ENCODE measurements around the gene ILDR1.

The ILDR1 gene

DNA sequence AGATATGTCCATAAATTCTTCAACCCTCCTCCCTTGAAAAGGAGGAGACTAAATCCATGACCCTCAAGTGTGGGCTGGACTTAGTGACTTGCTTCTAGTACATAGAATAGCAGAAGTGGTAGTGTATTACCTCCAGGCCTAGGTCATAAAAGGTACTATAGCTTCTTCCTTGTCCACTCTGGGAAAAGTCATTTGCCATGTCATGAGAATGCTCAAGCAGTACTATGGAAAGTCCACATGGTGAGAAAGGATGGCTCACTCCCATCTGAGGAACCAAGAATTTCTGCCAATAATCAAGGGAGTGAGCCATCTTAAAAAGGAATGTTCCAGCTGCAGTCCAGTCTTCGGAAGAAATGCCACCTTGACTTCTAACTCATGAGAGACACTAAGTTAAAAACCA, 10.5 kb upstream of the ILDR1 start:
- no peak overlapping the region for H3K4me3 ChIP-seq
- no peak overlapping the region for H3K27ac ChIP-seq
- TF ChIP-seq, protein P1, sequence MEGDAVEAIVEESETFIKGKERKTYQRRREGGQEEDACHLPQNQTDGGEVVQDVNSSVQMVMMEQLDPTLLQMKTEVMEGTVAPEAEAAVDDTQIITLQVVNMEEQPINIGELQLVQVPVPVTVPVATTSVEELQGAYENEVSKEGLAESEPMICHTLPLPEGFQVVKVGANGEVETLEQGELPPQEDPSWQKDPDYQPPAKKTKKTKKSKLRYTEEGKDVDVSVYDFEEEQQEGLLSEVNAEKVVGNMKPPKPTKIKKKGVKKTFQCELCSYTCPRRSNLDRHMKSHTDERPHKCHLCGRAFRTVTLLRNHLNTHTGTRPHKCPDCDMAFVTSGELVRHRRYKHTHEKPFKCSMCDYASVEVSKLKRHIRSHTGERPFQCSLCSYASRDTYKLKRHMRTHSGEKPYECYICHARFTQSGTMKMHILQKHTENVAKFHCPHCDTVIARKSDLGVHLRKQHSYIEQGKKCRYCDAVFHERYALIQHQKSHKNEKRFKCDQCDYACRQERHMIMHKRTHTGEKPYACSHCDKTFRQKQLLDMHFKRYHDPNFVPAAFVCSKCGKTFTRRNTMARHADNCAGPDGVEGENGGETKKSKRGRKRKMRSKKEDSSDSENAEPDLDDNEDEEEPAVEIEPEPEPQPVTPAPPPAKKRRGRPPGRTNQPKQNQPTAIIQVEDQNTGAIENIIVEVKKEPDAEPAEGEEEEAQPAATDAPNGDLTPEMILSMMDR (IDR thresholded peaks at IDR 0.05) = no peak
- no peak for DNase-seq (ENCODE audit: low spot score)

DNA sequence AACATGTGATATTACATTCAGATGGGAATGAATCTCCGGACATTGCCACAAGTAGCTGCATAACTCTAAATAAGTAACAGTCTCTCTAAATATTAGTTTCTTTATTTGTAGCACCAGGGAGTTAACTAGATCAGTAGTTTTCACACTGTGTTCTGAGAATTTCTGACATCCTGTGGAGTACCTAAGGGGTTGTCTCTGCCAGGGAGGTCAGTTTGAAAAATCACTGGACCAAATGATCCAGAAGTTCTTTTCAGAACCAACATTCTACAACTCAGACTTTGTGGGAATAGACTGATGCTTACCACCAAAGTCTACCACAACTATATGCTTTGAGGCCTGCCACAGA, 9.0 kb upstream of the ILDR1 start:
- TF ChIP-seq, protein P1 (IDR thresholded peaks at IDR 0.05) = no peak
- Histone ChIP-seq H3K27ac (no peak overlapping the region), H3K4me3 (no peak overlapping the region)
- DNase-seq (ENCODE audit: low spot score) = no peak

DNA sequence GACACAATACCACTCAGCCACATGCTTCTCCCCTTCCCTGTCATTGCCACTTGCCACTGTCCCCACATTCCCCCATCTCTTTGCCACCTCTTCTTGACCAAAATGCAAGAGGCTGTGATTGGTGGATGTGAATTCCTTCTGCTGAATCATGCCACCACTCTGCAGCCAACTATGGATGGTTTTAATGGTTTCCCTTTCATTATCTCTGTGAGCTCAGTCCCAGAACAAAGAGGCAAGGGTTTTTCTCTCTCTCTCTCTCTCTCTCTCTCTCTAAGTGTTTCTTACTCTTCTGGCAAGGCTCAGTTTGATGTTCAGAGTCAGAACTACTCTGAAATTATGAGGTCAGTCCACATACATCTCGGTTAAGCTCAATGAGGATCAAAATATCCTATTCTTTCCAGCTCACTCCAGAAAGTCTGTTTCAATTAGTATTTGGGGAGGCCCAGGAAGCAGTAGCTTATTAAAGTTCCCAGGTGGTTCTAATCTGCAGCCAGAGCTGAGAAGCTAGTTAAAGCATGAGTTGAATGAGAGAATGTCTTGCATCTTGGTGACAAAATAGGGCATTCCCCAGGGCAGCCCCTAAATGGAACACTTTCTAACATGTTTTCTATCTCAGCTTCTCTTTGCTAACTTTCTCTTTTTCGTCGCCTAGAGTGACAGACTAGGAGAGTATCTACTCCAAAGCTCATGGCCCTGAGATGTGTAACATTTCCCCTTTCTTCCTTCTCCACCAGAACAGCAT, 8.5 kb upstream of the ILDR1 start:
- TF ChIP-seq, protein P1 (IDR thresholded peaks at IDR 0.05) = no peak
- DNase-seq (ENCODE audit: low spot score) = no peak
- Histone ChIP-seq H3K27ac (no peak overlapping the region), H3K4me3 (no peak overlapping the region)

DNA sequence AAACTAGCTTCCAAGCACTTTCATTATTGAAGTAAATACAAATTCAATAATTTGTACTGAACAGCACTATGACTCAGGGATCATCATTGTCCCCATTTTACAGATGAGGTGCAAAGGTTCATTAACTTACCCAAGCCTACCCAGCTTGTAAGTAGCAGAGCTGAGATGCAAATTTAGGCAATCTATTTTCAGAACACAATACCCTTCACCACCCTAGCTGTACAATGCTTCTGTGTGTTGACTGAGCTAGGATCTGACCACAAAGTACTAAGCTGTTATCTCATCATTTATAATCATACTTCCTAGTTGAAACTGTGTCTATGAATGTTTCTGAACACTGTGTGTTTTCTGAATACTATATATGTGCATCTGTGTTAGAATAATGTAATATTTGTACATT, 3.2 kb upstream of the ILDR1 start:
- no peak overlapping the region for H3K4me3 ChIP-seq
- TF ChIP-seq, protein P1 (IDR thresholded peaks at IDR 0.05) = no peak
- no peak for DNase-seq (ENCODE audit: low spot score)
- H3K27ac ChIP-seq = no peak overlapping the region

DNA sequence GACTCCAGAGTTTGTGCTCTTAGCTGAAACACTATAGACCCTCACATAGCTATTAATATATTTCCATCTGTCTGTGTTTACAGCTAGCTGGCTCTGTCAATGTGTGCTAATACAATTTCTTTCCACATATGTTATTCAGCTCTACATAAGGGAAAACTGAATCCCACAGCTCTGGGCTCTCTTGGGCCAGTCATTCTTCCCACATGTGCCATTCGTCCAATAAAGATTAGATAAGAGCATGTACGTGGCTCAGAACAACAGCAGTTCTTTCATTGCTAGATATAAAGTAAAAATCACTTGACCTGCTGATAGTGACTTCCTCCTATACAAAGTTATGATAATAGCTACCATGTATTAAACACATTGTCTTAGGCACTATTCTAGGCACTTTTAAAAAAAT, 2.8 kb upstream of the ILDR1 start:
- TF ChIP-seq, protein P1 (IDR thresholded peaks at IDR 0.05) = no peak
- Histone ChIP-seq H3K4me3 (no peak overlapping the region), H3K27ac (no peak overlapping the region)
- DNase-seq (ENCODE audit: low spot score) = no peak

DNA sequence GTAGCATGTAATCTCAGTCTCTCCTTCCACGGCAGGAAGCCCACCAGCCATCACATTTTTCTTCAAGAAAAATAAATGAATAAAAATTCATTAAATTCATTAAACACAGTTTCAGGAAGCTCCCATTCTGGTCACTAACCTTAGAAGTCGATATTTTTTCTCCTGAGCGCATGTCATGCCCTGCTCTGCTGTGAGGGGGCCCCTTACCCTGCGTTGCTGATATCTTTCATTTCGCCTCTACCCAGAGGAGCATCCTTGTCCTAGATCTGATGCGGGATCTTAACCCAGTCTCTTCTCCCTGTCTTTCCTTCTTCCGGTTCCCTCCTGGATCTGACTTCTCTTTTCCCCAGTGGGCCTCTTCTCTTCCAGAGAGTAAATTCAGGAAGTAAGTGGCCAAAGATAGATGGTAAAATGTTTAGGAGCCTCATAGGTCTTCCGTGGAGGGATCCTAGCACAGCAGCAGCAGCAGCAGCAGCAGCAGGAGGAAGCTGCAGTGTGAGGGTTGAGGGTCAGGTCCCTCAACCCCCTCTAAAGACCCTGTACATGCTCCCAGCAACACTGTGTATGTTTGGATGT, 1.4 kb upstream of the ILDR1 start:
- TF ChIP-seq, protein P1 (IDR thresholded peaks at IDR 0.05) = no peak
- H3K4me3 ChIP-seq = no peak overlapping the region
- no peak for DNase-seq (ENCODE audit: low spot score)
- no peak overlapping the region for H3K27ac ChIP-seq

DNA sequence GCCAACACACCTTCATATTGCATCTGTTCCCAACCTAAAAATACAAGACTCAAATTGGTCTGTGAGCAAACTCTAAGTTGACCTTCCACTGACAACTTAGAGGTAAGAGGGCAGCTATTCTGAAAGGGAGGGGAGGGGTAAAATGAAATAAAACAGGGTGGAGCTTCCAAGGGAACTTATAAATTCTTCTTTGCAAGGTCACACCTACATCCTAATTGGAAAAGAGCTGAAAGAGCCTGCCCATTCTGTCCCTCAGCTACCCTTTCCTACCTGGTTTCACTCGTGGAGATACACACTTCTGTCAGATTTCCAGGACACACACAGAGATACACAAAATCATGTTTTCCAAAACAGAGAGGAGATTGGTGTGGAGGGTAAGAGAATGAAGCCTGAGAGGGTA, 1.0 kb downstream of the ILDR1 start:
- TF ChIP-seq, protein P1 (IDR thresholded peaks at IDR 0.05) = no peak
- H3K4me3 ChIP-seq = no peak overlapping the region
- DNase-seq (ENCODE audit: low spot score) = no peak
- H3K27ac ChIP-seq = no peak overlapping the region
